ENCODE measurements around the gene PLK2. TPM values are rescaled to one million over a fixed set of nuclear protein-coding genes. Genes with fewer than 3 reads are reported as not detected.

Gene PLK2
- total and polyA plus RNA-seq, 9 donors = 14.7 to 310 (median 41.1) TPM

Other genes starting within 250 kb of the PLK2 start
- gene GAPT, start 31.3 kb upstream of the PLK2 start, total RNA-seq = 1 to 10 TPM in 2 of 7 donors, under 1 TPM in 4, not detected in 1; 0.07 to 1.6 (median 0.50) TPM
- 1 to 10 TPM in 1 of 2 donors, under 1 TPM in 1; 0.41 to 2.2 TPM for gene GAPT, start 31.3 kb upstream of the PLK2 start, polyA plus RNA-seq
- 10 to 100 TPM in 1 of 7 donors, 1 to 10 TPM in 3, under 1 TPM in 3; 0.11 to 17.2 (median 2.7) TPM for gene RAB3C, start 123.0 kb upstream of the PLK2 start, total RNA-seq
- gene RAB3C, start 123.0 kb upstream of the PLK2 start, polyA plus RNA-seq = 1 to 10 TPM in 1 of 2 donors, under 1 TPM in 1; 0.80 to 3.4 TPM